GM23248 (cell line): ENCODE data around the gene PRKACB. TPM values are rescaled to one million over a fixed set of nuclear protein-coding genes. Genes with fewer than 3 reads are reported as not detected.

Source experiments
- DNase-seq: peaks from one replicate; pipeline ENCODE4 v3.0.0-alpha.2; 2015
- H2AFZ ChIP-seq: fragments of 200-600 bp; sonication (generic); 2 replicates; pipeline ENCODE4 v1.6.1; 2016; ENCODE audit warnings: antibody characterized with exemption
- H3F3A ChIP-seq: fragments of 200-600 bp; sonication (generic); 2 replicates; pipeline ENCODE4 v1.6.1; 2016; ENCODE audit warnings: mild to moderate bottlenecking, antibody characterized with exemption, mixed run types; ENCODE audit not compliant: insufficient read depth
- H3K27ac ChIP-seq: fragments of 200-600 bp; sonication (generic); 2 replicates; pipeline ENCODE4 v1.5.1; 2016; ENCODE audit warnings: mild to moderate bottlenecking
- H3K27me3 ChIP-seq: fragments of 200-600 bp; sonication (generic); replicated peaks from 2 replicates; pipeline ENCODE4 v1.6.1; 2016; ENCODE audit warnings: mild to moderate bottlenecking; ENCODE audit not compliant: insufficient read depth
- H3K36me3 ChIP-seq: fragments of 200-600 bp; sonication (generic); 2 replicates; pipeline ENCODE4 v1.6.1; 2016; ENCODE audit warnings: low read depth, mild to moderate bottlenecking
- H3K4me1 ChIP-seq: fragments of 200-600 bp; sonication (generic); 2 replicates; pipeline ENCODE4 v1.6.1; 2016; ENCODE audit warnings: mild to moderate bottlenecking; ENCODE audit not compliant: insufficient read depth
- H3K4me2 ChIP-seq: fragments of 200-600 bp; sonication (generic); one replicate; pipeline ENCODE4 v1.6.1; 2016; ENCODE audit warnings: mild to moderate bottlenecking; ENCODE audit not compliant: unreplicated experiment
- H3K4me3 ChIP-seq: fragments of 200-600 bp; sonication (generic); 2 replicates; pipeline ENCODE4 v1.5.1; 2016; ENCODE audit warnings: mild to moderate bottlenecking
- H3K79me2 ChIP-seq: fragments of 200-600 bp; sonication (generic); 2 replicates; pipeline ENCODE4 v1.6.1; 2016; ENCODE audit warnings: mild to moderate bottlenecking; ENCODE audit not compliant: insufficient read depth
- H3K9ac ChIP-seq: fragments of 200-600 bp; sonication (generic); 2 replicates; pipeline ENCODE4 v1.6.1; 2016; ENCODE audit warnings: mild to moderate bottlenecking
- H3K9me2 ChIP-seq: fragments of 200-600 bp; sonication (generic); 2 replicates; pipeline ENCODE4 v1.6.1; 2016; ENCODE audit warnings: mixed run types, mild to moderate bottlenecking, moderate library complexity; ENCODE audit not compliant: insufficient read depth
- H3K9me3 ChIP-seq: fragments of 200-600 bp; sonication (generic); one replicate; pipeline ENCODE4 v1.6.1; 2017; ENCODE audit warnings: low read depth
- H4K20me1 ChIP-seq: fragments of 200-600 bp; sonication (generic); 2 replicates; pipeline ENCODE4 v1.6.0; 2016; ENCODE audit not compliant: insufficient read depth
- EZH2 ChIP-seq: fragments of 200-600 bp; sonication (generic); IDR thresholded peaks from 2 replicates; pipeline ENCODE4 v1.6.1; 2018; ENCODE audit warnings: antibody characterized with exemption, mild to moderate bottlenecking; ENCODE audit not compliant: insufficient read depth, poor library complexity, severe bottlenecking
- EZH2phosphoT487 ChIP-seq: fragments of 200-600 bp; sonication (generic); IDR thresholded peaks from 2 replicates; pipeline ENCODE4 v1.6.1; 2018; ENCODE audit warnings: antibody characterized with exemption, moderate library complexity, mild to moderate bottlenecking, low read depth; ENCODE audit not compliant: insufficient read depth
- WGBS, 2 experiments: methylation state at CpG; one replicate each; pipeline ENCODE4 v1.1.6; 2015 to 2017; ENCODE audit warnings: low lambda C conversion rate in 2 of 2, low coverage in 1 of 2; ENCODE audit errors: missing lambda C conversion rate in 2 of 2; 5-methylcytosine and 5-hydroxymethylcytosine counted together
- in situ Hi-C: fragments of 300-500 bp; cut with MboI; formaldehyde crosslinking; loops from 2 replicates; pipeline ENCODE4 v1.15.0; 2020
- polyA plus RNA-seq: library from polyadenylated mRNA; unstranded; fragments of >200 nt; fragmentation: Nextera tagmentation; extraction: Ambion mirVana; gene quantifications from 2 replicates; pipeline ENCODE4 v1.2.1, GENCODE V29; 2016
- total RNA-seq: library from RNA; depleted of rRNA; stranded (reverse); fragments of >200 nt; shearing (Covaris generic); gene quantifications from 2 replicates; pipeline ENCODE4 v1.2.3, GENCODE V29; 2014

The PRKACB gene
- total and polyA plus RNA-seq, 2 experiments from 2014 or later: 23.9 to 25.6 TPM

DNA sequence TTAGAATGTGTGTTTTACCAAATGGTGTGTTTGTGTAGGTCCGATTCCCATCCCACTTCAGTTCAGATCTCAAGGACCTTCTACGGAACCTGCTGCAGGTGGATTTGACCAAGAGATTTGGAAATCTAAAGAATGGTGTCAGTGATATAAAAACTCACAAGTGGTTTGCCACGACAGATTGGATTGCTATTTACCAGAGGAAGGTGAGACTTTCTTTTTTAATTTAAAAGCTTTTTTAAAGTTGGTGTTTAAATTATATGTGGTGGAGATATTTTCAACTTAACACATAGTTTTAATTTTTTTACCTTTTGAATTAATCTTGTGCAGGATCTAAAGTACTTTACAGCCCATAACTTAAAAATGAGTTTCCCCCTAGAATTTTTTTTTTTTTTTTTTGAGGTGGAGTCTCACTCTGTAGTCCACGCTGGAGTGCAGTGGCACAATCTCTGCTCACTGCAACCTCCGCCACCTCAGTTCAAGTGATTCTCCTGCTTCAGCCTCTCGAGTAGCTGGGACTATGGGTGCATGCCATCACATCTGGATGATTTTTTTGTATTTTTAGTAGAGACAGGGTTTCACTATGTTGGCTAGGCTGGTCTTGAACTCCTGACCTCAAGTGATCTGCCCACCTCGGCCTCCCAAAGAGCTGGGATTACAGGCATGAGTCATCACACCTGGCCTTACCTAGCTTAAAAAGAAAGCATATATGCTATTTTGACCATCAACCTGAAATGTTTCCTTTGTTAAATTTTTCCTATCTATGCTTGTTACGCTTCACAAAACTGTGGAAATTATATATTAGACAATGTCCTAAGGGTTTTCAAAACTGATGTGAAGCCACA, 70.3 kb downstream of the PRKACB start:
- no peak for DNase-seq
- in situ Hi-C loops: no loop called here
- H3K4me3 ChIP-seq: no peak overlapping the region
- no peak overlapping the region for H3K9ac ChIP-seq
- H4K20me1 ChIP-seq: no peaks in the 10 kb centered on the region
- no peak overlapping the region for H3K27ac ChIP-seq
- no peaks in the 10 kb centered on the region for H3K9me3 ChIP-seq
- no peaks in the 10 kb centered on the region for H3K79me2 ChIP-seq
- TF ChIP-seq EZH2 (no peak), EZH2phosphoT487 (no peak)
- no peaks in the 10 kb centered on the region for H3K36me3 ChIP-seq
- H3K4me1 ChIP-seq: no peaks in the 10 kb centered on the region
- 96 to 97% methylated on average over 8 of the region's 8 CpGs for WGBS, 2 experiments
- no peaks in the 10 kb centered on the region for H3K9me2 ChIP-seq
- H2AFZ ChIP-seq: no peak overlapping the region
- no peak overlapping the region for H3K4me2 ChIP-seq
- no peaks in the 10 kb centered on the region for H3K27me3 ChIP-seq
- no peaks in the 10 kb centered on the region for H3F3A ChIP-seq

DNA sequence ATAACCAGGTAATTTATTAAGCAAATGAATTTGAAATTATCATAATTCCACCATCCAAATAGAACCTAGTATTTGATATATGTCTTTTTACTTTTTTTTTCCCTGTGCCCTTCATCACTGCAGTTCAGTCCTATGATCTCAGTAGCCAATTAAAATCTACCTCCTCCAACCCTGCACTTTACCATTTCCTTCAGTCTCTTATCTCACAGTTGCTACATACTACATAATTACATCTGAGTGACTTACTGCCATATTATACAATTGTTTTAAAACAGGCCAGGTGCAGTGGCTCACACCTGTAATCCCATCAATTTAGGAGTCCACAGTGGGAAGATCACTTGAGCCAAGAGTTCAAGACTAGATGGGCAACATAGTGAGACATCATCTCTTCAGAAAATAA, 73.2 kb downstream of the PRKACB start:
- H3K27me3 ChIP-seq: no peaks in the 10 kb centered on the region
- H3F3A ChIP-seq: no peaks in the 10 kb centered on the region
- DNase-seq: no peak
- no peak overlapping the region for H3K4me3 ChIP-seq
- no peak overlapping the region for H2AFZ ChIP-seq
- H3K4me1 ChIP-seq: no peaks in the 10 kb centered on the region
- no peaks in the 10 kb centered on the region for H3K9me3 ChIP-seq
- no peak for TF ChIP-seq EZH2phosphoT487
- no peak overlapping the region for H3K4me2 ChIP-seq
- H3K27ac ChIP-seq: no peak overlapping the region
- H3K79me2 ChIP-seq: no peaks in the 10 kb centered on the region
- no peaks in the 10 kb centered on the region for H4K20me1 ChIP-seq
- no peaks in the 10 kb centered on the region for H3K9me2 ChIP-seq
- no peak overlapping the region for H3K9ac ChIP-seq
- no peaks in the 10 kb centered on the region for H3K36me3 ChIP-seq
- in situ Hi-C loops: no loop called here

DNA sequence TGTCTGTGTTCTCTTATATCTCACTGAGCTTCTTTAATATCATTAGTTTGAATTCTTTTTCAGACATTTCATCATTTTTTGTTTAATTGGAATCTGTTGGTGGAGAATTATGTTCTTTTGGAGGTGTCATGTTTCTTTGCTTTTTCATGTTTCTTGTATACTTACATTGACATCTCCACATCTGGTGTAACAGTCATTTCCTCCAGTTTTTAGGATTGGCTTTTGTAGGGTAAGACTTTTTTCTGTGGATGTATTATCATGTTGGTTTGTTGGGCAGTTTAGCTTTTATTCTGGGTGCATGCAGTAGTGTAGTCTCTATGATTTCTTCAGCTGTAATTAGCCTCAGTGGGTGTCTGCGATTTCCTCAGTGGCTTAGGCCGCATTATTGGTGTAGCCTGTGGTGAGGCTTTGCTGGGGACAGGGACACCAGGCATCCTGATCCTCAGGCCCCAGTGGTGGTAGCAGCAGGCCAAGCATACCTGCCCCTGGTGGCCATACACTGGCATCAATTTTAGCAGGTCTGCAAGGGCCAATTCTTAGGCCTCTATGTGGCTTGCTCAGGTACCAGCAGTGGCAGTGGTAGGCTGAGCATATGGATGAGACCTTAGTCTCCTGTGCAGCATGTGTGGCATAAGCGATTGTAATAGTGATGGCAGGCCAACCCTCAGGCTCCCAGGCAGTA, 79.8 kb downstream of the PRKACB start:
- Histone ChIP-seq H3K9ac (no peak overlapping the region), H3K9me3 (no peaks in the 10 kb centered on the region), H4K20me1 (no peaks in the 10 kb centered on the region), H3K9me2 (no peaks in the 10 kb centered on the region), H3K27ac (no peak overlapping the region), H3F3A (no peaks in the 10 kb centered on the region), H2AFZ (no peak overlapping the region), H3K4me2 (no peak overlapping the region), H3K27me3 (no peaks in the 10 kb centered on the region), H3K4me1 (no peaks in the 10 kb centered on the region), H3K36me3 (no peaks in the 10 kb centered on the region), H3K79me2 (no peaks in the 10 kb centered on the region), H3K4me3 (no peak overlapping the region)
- in situ Hi-C loops: no loop called here
- WGBS, 2 experiments: 63 to 67% methylated on average over 3 of the region's 3 CpGs
- TF ChIP-seq EZH2phosphoT487: no peak
- no peak for TF ChIP-seq EZH2
- no peak for DNase-seq

DNA sequence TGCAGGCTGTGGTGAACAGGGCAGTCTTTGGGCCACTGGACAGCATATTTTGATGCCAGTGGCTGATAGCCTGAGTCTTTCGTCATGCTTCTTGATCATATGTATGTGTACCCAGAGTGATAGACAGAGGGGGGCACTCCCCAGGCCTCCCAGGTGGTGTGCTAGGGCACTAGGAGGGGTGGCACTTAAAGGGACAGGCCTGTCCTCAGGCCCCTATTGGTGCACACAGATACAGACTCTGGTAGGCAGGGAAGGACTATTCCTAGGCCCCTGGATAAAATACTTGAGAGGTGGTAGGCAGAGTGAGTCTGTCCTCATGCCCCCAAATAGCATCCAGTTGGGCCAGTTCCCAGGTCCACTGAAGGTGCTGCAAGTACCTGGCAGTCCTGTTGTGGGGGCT, 80.8 kb downstream of the PRKACB start:
- in situ Hi-C loops: no loop called here
- no peaks in the 10 kb centered on the region for H3K9me3 ChIP-seq
- no peak overlapping the region for H3K27ac ChIP-seq
- DNase-seq: no peak
- no peak overlapping the region for H3K9ac ChIP-seq
- H3K27me3 ChIP-seq: no peaks in the 10 kb centered on the region
- no peak overlapping the region for H3K4me3 ChIP-seq
- TF ChIP-seq EZH2: no peak
- 100% methylated on average over 1 of the region's 1 CpG for WGBS, 2 experiments
- H3K4me2 ChIP-seq: no peak overlapping the region
- no peaks in the 10 kb centered on the region for H3K36me3 ChIP-seq
- no peak overlapping the region for H2AFZ ChIP-seq
- no peaks in the 10 kb centered on the region for H3K9me2 ChIP-seq
- H3F3A ChIP-seq: no peaks in the 10 kb centered on the region
- no peaks in the 10 kb centered on the region for H3K79me2 ChIP-seq
- H4K20me1 ChIP-seq: no peaks in the 10 kb centered on the region
- H3K4me1 ChIP-seq: no peaks in the 10 kb centered on the region
